WTC11 (cell line): ENCODE measurements around the gene RAD21L1.

ENCODE experiments used
- ATF3 ChIP-seq: sonication (generic); formaldehyde crosslinking; conservative IDR thresholded peaks from 2 replicates; pipeline ENCODE4 v1.8.1; 2022; ENCODE audit warnings: mild to moderate bottlenecking, missing genetic modification reagents
- CTCF ChIP-seq: fragments of 200-600 bp; IDR thresholded peaks from 2 replicates; pipeline ENCODE4 v1.8.0; 2022; ENCODE audit warnings: antibody characterized with exemption
- E2F1 ChIP-seq: sonication (generic); formaldehyde crosslinking; IDR thresholded peaks from 2 replicates; pipeline ENCODE4 v1.8.0; 2022; ENCODE audit warnings: mild to moderate bottlenecking, missing genetic modification reagents
- JUN ChIP-seq: sonication (generic); formaldehyde crosslinking; IDR thresholded peaks from 2 replicates; pipeline ENCODE4 v1.8.0; 2023; ENCODE audit warnings: mild to moderate bottlenecking, missing genetic modification reagents
- MAX ChIP-seq: sonication (generic); formaldehyde crosslinking; IDR thresholded peaks from 2 replicates; pipeline ENCODE4 v1.8.0; 2022; ENCODE audit warnings: mild to moderate bottlenecking, missing genetic modification reagents
- NFYB ChIP-seq: sonication (generic); formaldehyde crosslinking; conservative IDR thresholded peaks from 2 replicates; pipeline ENCODE4 v1.8.0; 2022; ENCODE audit warnings: low read depth, missing genetic modification reagents
- USF1 ChIP-seq: sonication (generic); formaldehyde crosslinking; IDR thresholded peaks from 2 replicates; pipeline ENCODE4 v1.8.0; 2022; ENCODE audit warnings: mild to moderate bottlenecking, missing genetic modification reagents
- ZBTB21 ChIP-seq: sonication (generic); formaldehyde crosslinking; IDR thresholded peaks from 2 replicates; pipeline ENCODE4 v1.8.1; 2023; ENCODE audit warnings: mild to moderate bottlenecking, missing genetic modification reagents, borderline replicate concordance
- ZBTB43 ChIP-seq: sonication (generic); formaldehyde crosslinking; IDR thresholded peaks from 2 replicates; pipeline ENCODE4 v1.8.1; 2023; ENCODE audit warnings: mild to moderate bottlenecking, missing genetic modification reagents
- ZNF219 ChIP-seq: sonication (generic); formaldehyde crosslinking; IDR thresholded peaks from 2 replicates; pipeline ENCODE4 v1.8.0; 2023; ENCODE audit warnings: missing genetic modification reagents, mild to moderate bottlenecking, borderline replicate concordance
- ZNF263 ChIP-seq: sonication (generic); formaldehyde crosslinking; IDR thresholded peaks from 2 replicates; pipeline ENCODE4 v1.8.1; 2022; ENCODE audit warnings: low read depth, mild to moderate bottlenecking, moderate library complexity, missing genetic modification reagents

GRCh38 chr20:1232286-1233111 lies 6.7 kb downstream of the RAD21L1 start:
- TF ChIP-seq ATF3 (CRISPR knock-in tag): no peak
- TF ChIP-seq CTCF: no peak
- no peak for TF ChIP-seq ZBTB21 (CRISPR knock-in tag)
- TF ChIP-seq MAX (CRISPR knock-in tag): no peak
- TF ChIP-seq E2F1 (CRISPR knock-in tag): no peak
- TF ChIP-seq NFYB (CRISPR knock-in tag): no peak
- TF ChIP-seq USF1 (CRISPR knock-in tag): no peak
- no peak for TF ChIP-seq ZBTB43 (CRISPR knock-in tag)
- TF ChIP-seq ZNF263 (CRISPR knock-in tag): no peak
- no peak for TF ChIP-seq ZNF219 (CRISPR knock-in tag)
- TF ChIP-seq JUN (CRISPR knock-in tag): no peak
